ENCODE results near the gene CCDC57.

The CCDC57 gene

DNA sequence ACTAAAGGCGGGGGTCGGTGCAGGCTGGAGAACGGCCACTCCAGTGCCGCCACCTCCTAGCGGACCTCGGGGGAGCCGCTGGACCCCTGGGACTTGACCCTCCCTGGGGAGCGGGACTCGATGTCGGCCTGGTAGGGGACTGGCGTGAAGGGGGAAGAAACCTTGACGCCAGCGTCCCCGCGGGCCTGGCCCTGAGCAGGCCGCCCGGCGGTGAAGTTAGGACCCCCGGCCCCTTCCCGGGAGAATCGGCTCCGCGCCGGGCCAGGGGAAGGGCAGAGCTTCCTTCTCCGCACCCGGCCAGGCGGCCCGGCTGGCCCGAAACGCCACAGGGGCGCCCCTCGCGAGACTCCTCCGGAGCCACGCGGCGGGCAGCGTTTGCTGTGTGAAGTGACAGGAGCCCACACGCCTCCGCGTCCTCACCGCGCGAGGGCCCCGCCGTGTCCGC, 147.4 kb downstream of the CCDC57 start:
- TF ChIP-seq Cebpa-rat (IDR thresholded peaks at IDR 0.05): no peak
- H3K4me2 ChIP-seq: peak overlapping the region; percentile 99
- H3K9ac ChIP-seq: peak overlapping the region; percentile 95
- H3K9me3 ChIP-seq: no peaks in the 10 kb centered on the region
- H3K27me3 ChIP-seq: no peaks in the 10 kb centered on the region
- H3K4me1 ChIP-seq: peaks cover 39% of the 10 kb centered on the region
- peaks cover 42% of the 10 kb centered on the region for H3K36me3 ChIP-seq
- H3K4me3 ChIP-seq: peak overlapping the region; percentile 96
- H3K27ac ChIP-seq: peak overlapping the region; percentile 92
- peaks cover 39% of the 10 kb centered on the region for H4K20me1 ChIP-seq

DNA sequence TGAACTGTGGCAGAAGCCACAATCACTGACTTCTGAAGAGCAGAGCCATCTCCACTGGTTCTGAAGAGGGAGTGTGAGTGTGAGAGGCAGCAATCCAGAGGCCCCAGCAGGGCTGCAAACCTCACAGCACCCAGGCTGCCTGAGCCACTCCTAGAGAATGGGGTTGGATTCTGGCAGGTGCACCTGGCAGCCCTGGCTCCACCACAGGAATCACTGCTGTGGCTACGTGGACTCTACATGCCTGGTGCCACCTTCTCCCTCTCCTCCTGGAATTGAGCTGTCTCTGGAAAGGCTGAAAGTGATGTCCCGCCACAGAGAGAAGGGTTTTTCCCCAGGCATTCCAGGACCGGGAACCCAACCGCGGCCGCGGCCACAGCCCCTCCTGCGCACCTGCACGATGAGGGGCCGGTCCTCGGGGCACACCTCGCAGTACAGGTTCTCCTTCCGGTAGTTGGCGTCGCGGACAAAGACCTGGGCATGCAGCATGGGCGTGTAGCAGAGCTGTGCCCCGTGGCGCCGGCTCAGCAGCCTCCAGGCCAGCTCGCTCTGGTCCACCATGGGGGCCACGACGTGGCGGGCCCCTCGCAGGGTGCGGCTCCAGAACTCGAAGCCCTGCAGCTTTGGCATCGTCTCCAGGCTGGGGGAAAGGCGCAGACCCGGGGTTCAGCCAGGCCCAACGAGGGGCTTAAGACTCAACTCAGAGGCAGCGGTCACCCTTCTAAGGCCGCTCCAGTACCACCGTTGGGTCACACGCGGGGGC, 148.0 kb downstream of the CCDC57 start:
- Histone ChIP-seq H3K36me3 (peaks cover 48% of the 10 kb centered on the region), H3K27me3 (no peaks in the 10 kb centered on the region), H4K20me1 (peaks cover 45% of the 10 kb centered on the region), H3K27ac (peak overlapping the region; percentile 92), H3K4me3 (peak overlapping the region; percentile 96), H3K4me2 (peak overlapping the region; percentile 99), H3K4me1 (peaks cover 45% of the 10 kb centered on the region), H3K9me3 (no peaks in the 10 kb centered on the region), H3K9ac (peak overlapping the region; percentile 95)
- TF ChIP-seq Cebpa-rat (IDR thresholded peaks at IDR 0.05): no peak

GRCh38 chr17:82063424-82064415, 148.9 kb downstream of the CCDC57 start:
- Histone ChIP-seq H3K9me3 (no peaks in the 10 kb centered on the region), H4K20me1 (peaks cover 54% of the 10 kb centered on the region), H3K27me3 (no peaks in the 10 kb centered on the region), H3K9ac (peak overlapping the region; percentile 95), H3K36me3 (peaks cover 57% of the 10 kb centered on the region), H3K4me1 (peaks cover 54% of the 10 kb centered on the region), H3K27ac (no peak overlapping the region), H3K4me2 (peak overlapping the region; percentile 99), H3K4me3 (no peak overlapping the region)
- no peak for TF ChIP-seq Cebpa-rat (IDR thresholded peaks at IDR 0.05)

- H4K20me1 ChIP-seq: peaks cover 61% of the 10 kb centered on the region
- no peak overlapping the region for H3K4me2 ChIP-seq
- peaks cover 65% of the 10 kb centered on the region for H3K36me3 ChIP-seq
- H3K9me3 ChIP-seq: no peaks in the 10 kb centered on the region
- H3K9ac ChIP-seq: no peak overlapping the region
- no peaks in the 10 kb centered on the region for H3K27me3 ChIP-seq
- no peak overlapping the region for H3K27ac ChIP-seq
- H3K4me3 ChIP-seq: no peak overlapping the region
- no peak for TF ChIP-seq Cebpa-rat (IDR thresholded peaks at IDR 0.05)
- peaks cover 59% of the 10 kb centered on the region for H3K4me1 ChIP-seq
These were observed 149.7 kb downstream of the CCDC57 start for GRCh38 chr17:82062984-82063368.

DNA sequence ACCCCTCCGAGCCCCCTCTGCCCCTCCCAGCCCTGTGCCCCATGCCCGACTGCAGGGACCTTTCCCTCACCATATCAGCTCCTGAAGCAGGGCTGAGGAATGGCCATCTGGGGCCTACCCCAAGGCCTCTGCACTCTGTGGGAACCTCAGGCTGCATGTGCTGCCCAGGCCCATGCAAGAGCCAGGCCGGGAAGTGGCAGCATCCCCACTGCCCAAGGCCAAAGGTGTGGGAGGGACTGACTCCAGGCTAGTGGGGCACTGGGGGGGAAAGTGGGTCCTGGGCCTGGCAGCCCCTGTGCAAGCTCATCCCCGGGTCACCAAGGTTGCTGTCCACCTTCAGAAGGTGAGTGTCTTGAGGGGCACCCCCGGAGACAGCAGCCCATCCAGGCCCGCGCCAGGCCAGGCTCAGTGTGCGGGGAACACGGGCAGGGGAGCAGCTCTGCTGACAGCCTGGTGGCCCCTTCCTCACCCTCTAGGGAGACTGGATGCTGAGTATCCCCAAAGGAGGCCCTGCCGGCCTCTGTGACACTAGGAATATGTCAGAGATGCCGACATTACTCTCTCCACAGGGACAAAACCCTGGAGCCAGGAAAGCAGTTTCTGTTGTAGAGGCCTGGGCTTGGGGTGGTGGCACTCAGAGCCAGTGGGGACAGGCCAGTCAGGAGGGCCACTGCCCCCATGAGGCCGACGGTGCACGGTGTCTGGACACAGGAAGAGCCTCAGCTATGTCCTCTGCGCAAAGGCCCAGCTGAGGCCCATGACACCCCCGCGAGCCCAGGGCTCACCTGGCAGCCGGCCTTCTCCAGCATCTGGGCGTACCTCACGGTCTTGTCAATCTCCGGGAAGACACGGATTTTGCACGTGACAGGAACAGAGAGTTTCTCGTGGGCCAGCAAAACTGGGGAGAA, 150.3 kb downstream of the CCDC57 start:
- no peak overlapping the region for H3K27ac ChIP-seq
- no peak overlapping the region for H3K4me2 ChIP-seq
- no peaks in the 10 kb centered on the region for H3K9me3 ChIP-seq
- no peak overlapping the region for H3K9ac ChIP-seq
- no peak overlapping the region for H3K4me3 ChIP-seq
- peaks cover 68% of the 10 kb centered on the region for H4K20me1 ChIP-seq
- no peaks in the 10 kb centered on the region for H3K27me3 ChIP-seq
- TF ChIP-seq Cebpa-rat (IDR thresholded peaks at IDR 0.05): no peak
- peaks cover 63% of the 10 kb centered on the region for H3K4me1 ChIP-seq
- H3K36me3 ChIP-seq: peaks cover 71% of the 10 kb centered on the region

DNA sequence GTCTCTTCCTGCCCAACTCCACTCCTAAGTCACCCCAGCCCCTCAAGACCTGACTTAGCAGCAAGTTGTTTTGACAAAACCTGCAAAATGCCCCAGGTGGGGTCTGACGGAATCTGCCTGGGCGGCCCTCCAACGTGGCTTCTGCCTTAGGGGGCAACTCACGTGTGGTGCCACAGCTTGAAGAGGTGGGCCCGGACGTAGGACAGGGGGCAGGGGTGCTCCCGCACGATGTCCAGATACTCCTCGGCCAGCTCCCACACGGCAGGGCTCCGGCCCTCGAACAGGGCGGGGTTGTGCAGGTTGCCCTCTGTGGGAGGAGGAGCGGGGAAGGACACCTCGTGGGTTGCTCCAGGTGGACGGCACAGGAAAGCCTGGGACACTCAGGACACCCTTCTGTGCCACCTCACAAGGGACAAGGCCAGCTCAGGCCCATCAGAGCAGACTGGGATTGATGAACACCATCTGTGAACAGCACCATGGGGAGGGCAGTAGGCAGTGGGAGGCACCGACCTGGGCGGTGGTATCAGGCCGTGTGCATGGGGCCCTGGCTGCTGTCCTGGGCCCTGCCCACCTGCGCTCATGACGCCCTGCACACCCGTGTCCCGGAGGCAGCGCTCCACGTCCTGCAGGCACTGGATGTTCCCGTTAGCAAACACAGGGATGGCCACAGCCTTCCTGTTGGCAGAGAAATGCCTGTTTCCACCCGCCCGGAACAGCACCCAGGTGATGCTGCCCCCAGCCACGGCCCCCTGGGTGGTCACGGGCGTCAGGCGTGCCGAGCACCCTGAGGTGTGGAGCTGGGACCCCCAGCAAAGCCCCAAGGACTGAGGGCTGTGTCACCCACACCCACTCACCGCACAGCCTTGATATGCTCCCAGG, 151.4 kb downstream of the CCDC57 start:
- Histone ChIP-seq H3K27me3 (no peaks in the 10 kb centered on the region), H3K27ac (no peak overlapping the region), H3K4me2 (no peak overlapping the region), H3K4me1 (peaks cover 59% of the 10 kb centered on the region), H3K9me3 (no peaks in the 10 kb centered on the region), H3K36me3 (peaks cover 82% of the 10 kb centered on the region), H3K9ac (no peak overlapping the region), H3K4me3 (no peak overlapping the region), H4K20me1 (peaks cover 78% of the 10 kb centered on the region)
- no peak for TF ChIP-seq Cebpa-rat (IDR thresholded peaks at IDR 0.05)

DNA sequence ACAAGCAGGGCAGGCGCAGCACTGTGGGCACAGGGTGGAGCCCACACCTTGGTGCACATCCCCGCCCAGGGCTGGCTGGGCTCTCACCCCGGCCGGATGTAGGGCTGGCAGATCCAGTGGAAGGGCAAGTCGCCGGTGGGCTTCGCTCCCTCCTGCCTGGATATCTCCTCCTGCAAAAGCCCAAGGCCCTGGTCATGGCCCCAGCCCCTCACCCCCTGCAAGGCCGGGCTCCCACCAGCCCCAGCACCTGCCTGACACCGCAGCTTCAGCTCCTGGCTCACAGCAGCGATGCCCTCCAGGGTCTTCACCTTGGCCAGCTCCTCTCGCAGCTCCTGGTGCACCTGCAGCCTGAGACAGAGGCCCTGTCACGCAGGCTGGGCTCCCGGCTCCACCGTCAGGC, 152.0 kb downstream of the CCDC57 start:
- TF ChIP-seq Cebpa-rat (IDR thresholded peaks at IDR 0.05): no peak
- H3K27ac ChIP-seq: peak overlapping the region; percentile 63; the same call in 1 of the 2 replicates
- H3K36me3 ChIP-seq: peaks cover 88% of the 10 kb centered on the region

DNA sequence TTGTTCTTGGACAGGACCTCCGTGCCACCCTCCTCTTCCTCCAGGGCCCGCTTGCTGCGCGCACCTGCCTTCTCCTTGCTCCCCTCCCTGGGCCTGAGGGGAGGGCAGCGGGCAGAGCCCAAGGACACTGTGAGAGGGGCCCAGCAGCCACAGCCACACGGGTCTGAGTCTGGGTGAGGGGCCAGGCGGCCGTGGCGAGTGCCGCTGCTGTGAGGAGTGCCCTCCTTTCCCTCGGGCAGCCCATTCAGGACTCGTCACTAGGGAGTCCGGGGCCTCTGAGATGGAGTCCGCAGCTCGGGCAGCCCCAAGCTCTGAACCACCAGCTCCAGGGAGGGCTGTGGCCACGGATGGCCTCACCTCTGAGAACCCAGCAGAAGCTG, 152.7 kb downstream of the CCDC57 start:
- Histone ChIP-seq H3K27me3 (no peaks in the 10 kb centered on the region), H3K9ac (peak overlapping the region; percentile 54), H3K4me1 (peaks cover 57% of the 10 kb centered on the region), H3K36me3 (peaks cover 93% of the 10 kb centered on the region), H3K27ac (peak overlapping the region; percentile 63), H3K4me3 (no peak overlapping the region), H3K9me3 (no peaks in the 10 kb centered on the region), H4K20me1 (peaks cover 87% of the 10 kb centered on the region), H3K4me2 (peak overlapping the region; percentile 72)
- TF ChIP-seq Cebpa-rat (IDR thresholded peaks at IDR 0.05): no peak

More for the DNA sequence above, 152.0 kb downstream of the CCDC57 start:
- no peaks in the 10 kb centered on the region for H3K9me3 ChIP-seq
- H3K27me3 ChIP-seq: no peaks in the 10 kb centered on the region
- no peak overlapping the region for H3K9ac ChIP-seq
- H3K4me3 ChIP-seq: no peak overlapping the region
- H3K4me2 ChIP-seq: peak overlapping the region; percentile 72; the same call in 1 of the 2 replicates
- H4K20me1 ChIP-seq: peaks cover 84% of the 10 kb centered on the region
- H3K4me1 ChIP-seq: peaks cover 56% of the 10 kb centered on the region

Data from BLaER1 (cell line).